KMS-11 (cell line): Measurements from ENCODE around the gene GPR26.

ENCODE experiments used
- H2AFZ ChIP-seq: fragments of 200-600 bp; sonication (generic); 2 replicates; pipeline ENCODE4 v1.6.1; 2016; ENCODE audit warnings: antibody characterized with exemption, mixed run types, low read depth
- H3K27ac ChIP-seq: fragments of 200-600 bp; sonication (generic); 2 replicates; pipeline ENCODE4 v1.6.1; 2016; ENCODE audit warnings: mild to moderate bottlenecking, mixed run types
- H3K27me3 ChIP-seq: fragments of 200-600 bp; sonication (generic); 2 replicates; pipeline ENCODE4 v1.6.1; 2017; ENCODE audit warnings: mild to moderate bottlenecking, low read depth, mixed run types, moderate library complexity; ENCODE audit not compliant: insufficient read depth
- H3K36me3 ChIP-seq: fragments of 200-600 bp; sonication (generic); 2 replicates; pipeline ENCODE4 v1.6.1; 2017; ENCODE audit warnings: mild to moderate bottlenecking, mixed run types; ENCODE audit not compliant: insufficient read depth
- H3K4me1 ChIP-seq: fragments of 200-600 bp; sonication (generic); 2 replicates; pipeline ENCODE4 v1.6.1; 2016; ENCODE audit warnings: mild to moderate bottlenecking, low read depth, mixed run types; ENCODE audit not compliant: poor library complexity, severe bottlenecking
- H3K4me2 ChIP-seq: fragments of 200-600 bp; sonication (generic); 2 replicates; pipeline ENCODE4 v1.7.0; 2016; ENCODE audit warnings: mild to moderate bottlenecking, mixed run types
- H3K4me3 ChIP-seq: fragments of 200-600 bp; sonication (generic); IDR thresholded peaks from 2 replicates; pipeline ENCODE4 v1.6.1; 2017; ENCODE audit warnings: low read depth, low read length, mixed read lengths; ENCODE audit not compliant: insufficient read depth
- H3K79me2 ChIP-seq: fragments of 200-600 bp; sonication (generic); 2 replicates; pipeline ENCODE4 v1.6.1; 2016; ENCODE audit warnings: low read depth, mixed run types; ENCODE audit not compliant: insufficient read depth
- H3K9ac ChIP-seq: fragments of 200-600 bp; sonication (generic); 2 replicates; pipeline ENCODE4 v1.6.1; 2016; ENCODE audit warnings: mild to moderate bottlenecking, mixed run types
- H4K20me1 ChIP-seq: fragments of 200-600 bp; sonication (generic); 2 replicates; pipeline ENCODE4 v1.6.1; 2016; ENCODE audit warnings: mild to moderate bottlenecking, mixed run types; ENCODE audit not compliant: insufficient read depth
- CTCF ChIP-seq: fragments of 200-600 bp; sonication (generic); conservative IDR thresholded peaks from 2 replicates; pipeline ENCODE4 v1.6.1; 2017; ENCODE audit warnings: low read depth, mild to moderate bottlenecking, antibody characterized with exemption, low read length, moderate library complexity, mixed read lengths

GPR26 gene

GRCh38 chr10:123741711-123742110, 75.6 kb downstream of the GPR26 start:
- H3K9ac ChIP-seq: no peak overlapping the region
- no peaks in the 10 kb centered on the region for H3K79me2 ChIP-seq
- no peaks in the 10 kb centered on the region for H3K27me3 ChIP-seq
- H2AFZ ChIP-seq: no peak overlapping the region
- H3K4me1 ChIP-seq: no peaks in the 10 kb centered on the region
- no peak overlapping the region for H3K4me2 ChIP-seq
- TF ChIP-seq CTCF: no peak
- H4K20me1 ChIP-seq: no peaks in the 10 kb centered on the region
- H3K36me3 ChIP-seq: no peaks in the 10 kb centered on the region
- H3K27ac ChIP-seq: no peak overlapping the region
- H3K4me3 ChIP-seq: no peak overlapping the region

GRCh38 chr10:123742751-123743440, 76.7 kb downstream of the GPR26 start:
- Histone ChIP-seq H3K27ac (no peak overlapping the region), H4K20me1 (no peaks in the 10 kb centered on the region), H3K27me3 (no peaks in the 10 kb centered on the region), H2AFZ (no peak overlapping the region), H3K36me3 (no peaks in the 10 kb centered on the region), H3K9ac (no peak overlapping the region), H3K4me1 (no peaks in the 10 kb centered on the region), H3K4me3 (no peak overlapping the region), H3K4me2 (no peak overlapping the region), H3K79me2 (no peaks in the 10 kb centered on the region)
- TF ChIP-seq CTCF: no peak

GRCh38 chr10:123743441-123744223, 77.5 kb downstream of the GPR26 start:
- H3K79me2 ChIP-seq: no peaks in the 10 kb centered on the region
- TF ChIP-seq CTCF: no peak
- no peaks in the 10 kb centered on the region for H3K27me3 ChIP-seq

GRCh38 chr10:123744224-123744536, 78.0 kb downstream of the GPR26 start:
- H4K20me1 ChIP-seq: no peaks in the 10 kb centered on the region
- H3K4me3 ChIP-seq: no peak overlapping the region
- no peak for TF ChIP-seq CTCF
- no peaks in the 10 kb centered on the region for H3K36me3 ChIP-seq
- H3K4me2 ChIP-seq: no peak overlapping the region
- no peaks in the 10 kb centered on the region for H3K4me1 ChIP-seq
- H3K9ac ChIP-seq: no peak overlapping the region
- H3K27me3 ChIP-seq: no peaks in the 10 kb centered on the region
- H2AFZ ChIP-seq: no peak overlapping the region
- H3K27ac ChIP-seq: no peak overlapping the region
- H3K79me2 ChIP-seq: no peaks in the 10 kb centered on the region

More at GRCh38 chr10:123743441-123744223, 77.5 kb downstream of the GPR26 start:
- Histone ChIP-seq H4K20me1 (no peaks in the 10 kb centered on the region), H3K4me1 (no peaks in the 10 kb centered on the region), H3K27ac (no peak overlapping the region), H2AFZ (no peak overlapping the region), H3K4me2 (no peak overlapping the region), H3K4me3 (no peak overlapping the region), H3K36me3 (no peaks in the 10 kb centered on the region), H3K9ac (no peak overlapping the region)
